ENCODE data around the gene DPP9.
"Not testable (repeated sequence)": the region's sequence is repeated elsewhere in the genome, so short reads cannot be mapped to it uniquely, and the experiment has no call there.

Gene DPP9

GRCh38 chr19:4684312-4685095, 39.1 kb downstream of the DPP9 start:
- no peak for DNase-seq

GRCh38 chr19:4682417-4683200, 41.0 kb downstream of the DPP9 start:
- DNase-seq: no peak

GRCh38 chr19:4680021-4680420, 43.6 kb downstream of the DPP9 start:
- not testable (repeated sequence) for DNase-seq

GRCh38 chr19:4678881-4679790, 44.5 kb downstream of the DPP9 start:
- DNase-seq: no peak

- DNase-seq: no peak
These were observed 46.5 kb downstream of the DPP9 start for GRCh38 chr19:4676955-4677731.

GRCh38 chr19:4675346-4675745, 48.3 kb downstream of the DPP9 start:
- DNase-seq: no peak

- no peak for DNase-seq
These were observed 49.9 kb downstream of the DPP9 start for GRCh38 chr19:4673726-4674125.

GRCh38 chr19:4673216-4673615, 50.4 kb downstream of the DPP9 start:
- DNase-seq: no peak

GRCh38 chr19:4671185-4671851, 52.3 kb downstream of the DPP9 start:
- no peak for DNase-seq

- peak; percentile 89 for DNase-seq
These were observed 53.7 kb downstream of the DPP9 start, which contains the start of gene MYDGF for GRCh38 chr19:4669723-4670480. Gene MYDGF (minus strand): TSS chr19:4670342. CDS start chr19:4670334, 8 bp downstream.

- no peak for DNase-seq
These were observed 59.0 kb downstream of the DPP9 start for GRCh38 chr19:4664642-4665041.

GRCh38 chr19:4662812-4663211, 60.8 kb downstream of the DPP9 start:
- no peak for DNase-seq

- no peak for DNase-seq
These were observed 61.5 kb downstream of the DPP9 start for GRCh38 chr19:4662020-4662695.

- no peak for DNase-seq
These were observed 62.6 kb downstream of the DPP9 start for GRCh38 chr19:4660993-4661392.

- no peak for DNase-seq
These were observed 63.4 kb downstream of the DPP9 start for GRCh38 chr19:4660181-4660791.

- no peak for DNase-seq
These were observed 65.8 kb downstream of the DPP9 start for GRCh38 chr19:4657835-4658234.

- DNase-seq: no peak
These were observed 66.4 kb downstream of the DPP9 start for GRCh38 chr19:4657262-4657661.

- DNase-seq: no peak
These were observed 67.5 kb downstream of the DPP9 start for GRCh38 chr19:4656102-4656501.

- no peak for DNase-seq
These were observed 68.9 kb downstream of the DPP9 start for GRCh38 chr19:4654437-4655361.

Measured in activated CD4-positive, alpha-beta T cell treated with anti-CD3 and anti-CD28 coated beads for 1 hour (primary cell).